GM10266 (cell line): Measurements from ENCODE around the gene WDR70.

Experiments
- DNase-seq: peaks from one replicate; pipeline ENCODE4 v3.0.0; 2012; ENCODE audit errors: extremely low spot score
- CTCF ChIP-seq: IDR thresholded peaks from 2 replicates; pipeline ENCODE4 v1.5.1; 2012; ENCODE audit warnings: mild to moderate bottlenecking, low read depth; ENCODE audit not compliant: control insufficient read depth, insufficient read depth; ENCODE audit errors: missing control alignments

The WDR70 gene

GRCh38 chr5:37769840-37770239 lies 390.7 kb downstream of the WDR70 start:
- TF ChIP-seq CTCF: no peak
- DNase-seq: no peak

GRCh38 chr5:37770786-37771185 lies 391.7 kb downstream of the WDR70 start:
- no peak for DNase-seq
- no peak for TF ChIP-seq CTCF

GRCh38 chr5:37771203-37771611 lies 392.1 kb downstream of the WDR70 start:
- no peak for TF ChIP-seq CTCF
- no peak for DNase-seq

- no peak for DNase-seq
- no peak for TF ChIP-seq CTCF
These were observed 392.6 kb downstream of the WDR70 start for GRCh38 chr5:37771731-37772130.

- DNase-seq: no peak
- TF ChIP-seq CTCF: no peak
These were observed 393.1 kb downstream of the WDR70 start for GRCh38 chr5:37772255-37772654.

GRCh38 chr5:37773809-37774208 lies 394.7 kb downstream of the WDR70 start:
- DNase-seq: no peak
- no peak for TF ChIP-seq CTCF

- DNase-seq: no peak
- TF ChIP-seq CTCF: peak; percentile 36
These were observed 395.9 kb downstream of the WDR70 start for GRCh38 chr5:37774912-37775483.
